Transverse colon (tissue), 4 donors: Measurements from ENCODE around the gene LAPTM5.

ENCODE experiments used
- CTCF ChIP-seq, 5 experiments: fragments of 200-600 bp in 3 of 5; fragments of 450-650 bp in 2 of 5; sonication (generic) in 3 of 5; IDR thresholded peaks; 1 replicate in 2 of 5; 2 replicates in 3 of 5; pipeline ENCODE4 v1.5.1; 2016 to 2017; ENCODE audit warnings: antibody characterized with exemption in 5 of 5, inconsistent platforms in 3 of 5, mild to moderate bottlenecking in 2 of 5, moderate library complexity in 1 of 5
- POLR2A ChIP-seq: fragments of 450-650 bp; IDR thresholded peaks from one replicate; pipeline ENCODE4 v1.6.1; 2016; ENCODE audit warnings: antibody characterized with exemption, mild to moderate bottlenecking, moderate library complexity
- POLR2AphosphoS5 ChIP-seq, 3 donors: sonication (generic); formaldehyde crosslinking; IDR thresholded peaks; one replicate each; pipeline ENCODE4 v1.6.1; 2016; ENCODE audit warnings: antibody characterized with exemption in 3 of 3

- TF ChIP-seq CTCF (IDR thresholded peaks at IDR 0.05) (peak in 1 of 5 experiments; percentile 3), POLR2A (no peak), POLR2AphosphoS5 (IDR thresholded peaks at IDR 0.05) (no peak)
These were observed 37.9 kb downstream of the LAPTM5 start for GRCh38 chr1:30719406-30720270.
